Lung (tissue), 12 donors: Measurements from ENCODE around the gene SAV1. TPM values are rescaled to one million over a fixed set of nuclear protein-coding genes. Genes with fewer than 3 reads are reported as not detected.

Source experiments
- ATAC-seq: fragments of 200-7000 bp; cut with Tn5 transposase; one replicate; pipeline ENCODE4 v1.9.1; 2020; ENCODE audit warnings: moderate number of reproducible peaks; ENCODE audit not compliant: insufficient read depth, low FRiP score
- DNase-seq, 3 donors: peaks; one replicate each; pipeline ENCODE4 v3.0.0-alpha.2; 2013 to 2017
- H3K27ac ChIP-seq, 2 donors: one replicate each; pipeline ENCODE4 v1.5.1; 2013; ENCODE audit warnings: mild to moderate bottlenecking in 2 of 2, moderate library complexity in 2 of 2, control low read depth in 1 of 2, inconsistent platforms in 1 of 2, low read depth in 1 of 2, low read length in 1 of 2
- H3K27me3 ChIP-seq, 3 donors: one replicate each; pipeline ENCODE4 v1.5.1; 2013; ENCODE audit warnings: low read length in 2 of 3; ENCODE audit not compliant: control insufficient read depth in 3 of 3, insufficient read depth in 3 of 3
- H3K36me3 ChIP-seq, 4 donors: one replicate each; pipeline ENCODE4 v1.5.1; 2013; ENCODE audit warnings: low read length in 4 of 4, mild to moderate bottlenecking in 1 of 4, moderate library complexity in 1 of 4; ENCODE audit not compliant: control insufficient read depth in 4 of 4, insufficient read depth in 4 of 4
- H3K4me1 ChIP-seq, 5 donors: one replicate each; pipeline ENCODE4 v1.5.1; 2013; ENCODE audit warnings: low read length in 5 of 5, mild to moderate bottlenecking in 2 of 5, moderate library complexity in 1 of 5; ENCODE audit not compliant: control insufficient read depth in 5 of 5, insufficient read depth in 5 of 5
- H3K4me3 ChIP-seq: one replicate; pipeline ENCODE4 v1.5.1; 2013; ENCODE audit warnings: mild to moderate bottlenecking, control low read depth, moderate library complexity
- H3K9ac ChIP-seq, 2 donors: one replicate each; pipeline ENCODE4 v1.5.1; 2013; ENCODE audit warnings: low read length in 2 of 2, control low read depth in 1 of 2; ENCODE audit not compliant: insufficient read depth in 1 of 2
- H3K9me3 ChIP-seq, 4 donors: one replicate each; pipeline ENCODE4 v1.5.1; 2013; ENCODE audit warnings: low read length in 3 of 4, mild to moderate bottlenecking in 1 of 4, moderate library complexity in 1 of 4; ENCODE audit not compliant: control insufficient read depth in 4 of 4, insufficient read depth in 3 of 4
- CTCF ChIP-seq: IDR thresholded peaks from 2 replicates; pipeline ENCODE4 v1.5.1; 2012; ENCODE audit warnings: mild to moderate bottlenecking; ENCODE audit errors: control extremely low read depth, extremely low read depth
- WGBS, 2 donors: extraction: QIAGEN DNeasy Blood & Tissue Kit; methylation state at CpG; one replicate each; pipeline ENCODE4 v1.1.7; 2013; 5-methylcytosine and 5-hydroxymethylcytosine counted together
- polyA plus RNA-seq, 2 donors: library from polyadenylated mRNA; stranded (reverse); fragments of 200-250 nt; gene quantifications; one replicate each; pipeline ENCODE4 v1.2.1, GENCODE V29; 2013
- total RNA-seq, 2 donors: library from RNA; depleted of rRNA in 1 of 2; stranded (reverse); fragments of >200 nt in 1 of 2; gene quantifications; one replicate each; pipeline ENCODE4 v1.2.1, GENCODE V29; 2014 to 2021
- donor health status: control.
- donor health status: control.
- donor health status: Bipolar disorder and iron deficiency.
- donor health status: healthy.
- donor health status: DM: yes; HTN: yes; CAD: no.

The SAV1 gene
- total and polyA plus RNA-seq, 4 donors = 17.9 to 76.1 (median 29.3) TPM

DNA sequence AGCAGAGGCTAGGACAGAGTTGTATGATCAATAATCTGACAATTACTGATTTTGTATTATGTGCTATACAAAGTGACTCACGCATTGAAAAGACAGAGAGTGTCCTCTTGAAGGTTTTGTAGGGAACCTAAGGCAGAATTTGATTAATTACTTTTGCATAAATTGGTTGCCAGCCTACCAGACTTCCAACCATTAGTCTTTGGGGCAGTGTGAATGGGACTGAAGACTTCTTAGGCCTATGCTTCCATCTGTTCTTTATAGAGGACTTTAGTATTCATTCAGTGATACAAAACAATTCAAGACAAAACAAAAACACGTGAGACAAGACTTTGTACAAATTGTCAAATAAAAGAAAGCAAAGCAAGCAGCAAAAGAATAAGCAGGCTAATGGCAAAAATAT lies 61.6 kb downstream of the SAV1 start:
- H3K27me3 ChIP-seq = no peaks in the 10 kb centered on the region
- no peak overlapping the region for H3K4me3 ChIP-seq
- no peak for DNase-seq
- WGBS, 2 donors = 93 to 96% methylated on average over 2 of the region's 2 CpGs
- no peaks in the 10 kb centered on the region for H3K9me3 ChIP-seq
- no peak overlapping the region for H3K27ac ChIP-seq
- peaks cover 0 to 4% (median 0%) of the 10 kb centered on the region in 4 donors for H3K36me3 ChIP-seq
- no peak for TF ChIP-seq CTCF
- no peak for ATAC-seq
- H3K4me1 ChIP-seq = peaks cover 0 to 5% (median 0%) of the 10 kb centered on the region in 5 donors
- no peak overlapping the region for H3K9ac ChIP-seq

GRCh38 chr14:50605766-50606165 lies 62.3 kb downstream of the SAV1 start:
- DNase-seq (peak; percentile 38 to 78 (median 55)), ATAC-seq (no peak)
- Histone ChIP-seq H3K4me1 (peaks cover 0 to 5% (median 0%) of the 10 kb centered on the region in 5 donors), H3K9me3 (no peaks in the 10 kb centered on the region), H3K36me3 (peaks cover 0 to 4% (median 0%) of the 10 kb centered on the region in 4 donors), H3K4me3 (no peak overlapping the region), H3K27me3 (no peaks in the 10 kb centered on the region), H3K27ac (no peak overlapping the region), H3K9ac (no peak overlapping the region)
- no peak for TF ChIP-seq CTCF
- 0 to 13% methylated on average over 1 of the region's 1 CpG for WGBS, 2 donors

DNA sequence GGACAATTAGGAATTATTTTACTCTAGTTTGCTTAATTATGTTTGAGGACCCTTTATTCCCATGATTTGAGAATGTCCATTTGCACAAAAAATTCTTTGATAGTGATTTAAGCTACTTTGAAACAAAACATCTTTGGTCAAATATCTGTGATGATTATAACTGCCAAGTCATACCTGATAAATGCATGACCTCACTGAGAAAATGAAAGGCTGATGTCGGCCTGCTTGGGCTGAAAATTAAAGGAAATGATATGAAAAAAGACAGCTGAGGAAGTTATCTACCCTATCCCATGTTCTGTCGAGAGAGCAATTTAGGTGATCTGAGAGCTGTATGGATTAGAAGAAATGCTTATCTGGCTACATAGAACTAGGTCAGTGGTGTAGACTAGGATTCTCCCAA lies 64.5 kb downstream of the SAV1 start:
- H3K9me3 ChIP-seq = no peaks in the 10 kb centered on the region
- ATAC-seq (no peak), DNase-seq (no peak)
- H3K36me3 ChIP-seq = peaks cover 0 to 2% (median 0%) of the 10 kb centered on the region in 4 donors
- peaks cover 0 to 5% (median 0%) of the 10 kb centered on the region in 5 donors for H3K4me1 ChIP-seq
- no peaks in the 10 kb centered on the region for H3K27me3 ChIP-seq
- H3K27ac ChIP-seq = no peak overlapping the region
- no peak for TF ChIP-seq CTCF
- no peak overlapping the region for H3K9ac ChIP-seq
- H3K4me3 ChIP-seq = no peak overlapping the region
- 69 to 80% methylated on average over 2 of the region's 2 CpGs for WGBS, 2 donors

DNA sequence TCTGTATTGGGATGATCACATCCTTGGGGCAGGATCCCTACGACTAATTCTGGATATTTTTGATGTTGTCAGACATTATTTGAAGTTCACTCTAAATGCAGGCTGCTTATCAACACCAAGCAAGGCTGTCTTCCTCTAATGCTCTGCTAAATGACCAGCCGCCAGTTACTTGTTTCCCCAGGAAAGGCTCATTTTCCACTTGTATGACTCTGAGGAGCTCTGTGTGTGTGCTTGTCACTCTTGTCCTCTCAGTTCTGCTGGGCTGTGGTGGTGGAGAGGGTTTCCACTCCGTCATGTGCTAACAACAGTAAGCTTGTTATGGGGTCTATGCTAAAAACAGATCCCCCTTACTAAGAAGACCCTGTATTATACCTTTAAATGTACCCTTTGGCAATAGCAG lies 66.1 kb downstream of the SAV1 start:
- TF ChIP-seq CTCF = no peak
- WGBS, 2 donors = 78 to 85% methylated on average over 3 of the region's 3 CpGs
- ATAC-seq = no peak
- no peak for DNase-seq
- H3K27me3 ChIP-seq = no peaks in the 10 kb centered on the region
- peaks cover 0 to 5% (median 0%) of the 10 kb centered on the region in 5 donors for H3K4me1 ChIP-seq
- no peak overlapping the region for H3K4me3 ChIP-seq
- no peak overlapping the region for H3K9ac ChIP-seq
- H3K27ac ChIP-seq = no peak overlapping the region
- no peaks in the 10 kb centered on the region for H3K9me3 ChIP-seq
- H3K36me3 ChIP-seq = peaks cover 0 to 2% (median 0%) of the 10 kb centered on the region in 4 donors
